ENCODE measurements around the gene CAMTA1.
"Not testable (repeated sequence)": the region's sequence is repeated elsewhere in the genome, so short reads cannot be mapped to it uniquely, and the experiment has no call there.

CAMTA1 gene, protein sequence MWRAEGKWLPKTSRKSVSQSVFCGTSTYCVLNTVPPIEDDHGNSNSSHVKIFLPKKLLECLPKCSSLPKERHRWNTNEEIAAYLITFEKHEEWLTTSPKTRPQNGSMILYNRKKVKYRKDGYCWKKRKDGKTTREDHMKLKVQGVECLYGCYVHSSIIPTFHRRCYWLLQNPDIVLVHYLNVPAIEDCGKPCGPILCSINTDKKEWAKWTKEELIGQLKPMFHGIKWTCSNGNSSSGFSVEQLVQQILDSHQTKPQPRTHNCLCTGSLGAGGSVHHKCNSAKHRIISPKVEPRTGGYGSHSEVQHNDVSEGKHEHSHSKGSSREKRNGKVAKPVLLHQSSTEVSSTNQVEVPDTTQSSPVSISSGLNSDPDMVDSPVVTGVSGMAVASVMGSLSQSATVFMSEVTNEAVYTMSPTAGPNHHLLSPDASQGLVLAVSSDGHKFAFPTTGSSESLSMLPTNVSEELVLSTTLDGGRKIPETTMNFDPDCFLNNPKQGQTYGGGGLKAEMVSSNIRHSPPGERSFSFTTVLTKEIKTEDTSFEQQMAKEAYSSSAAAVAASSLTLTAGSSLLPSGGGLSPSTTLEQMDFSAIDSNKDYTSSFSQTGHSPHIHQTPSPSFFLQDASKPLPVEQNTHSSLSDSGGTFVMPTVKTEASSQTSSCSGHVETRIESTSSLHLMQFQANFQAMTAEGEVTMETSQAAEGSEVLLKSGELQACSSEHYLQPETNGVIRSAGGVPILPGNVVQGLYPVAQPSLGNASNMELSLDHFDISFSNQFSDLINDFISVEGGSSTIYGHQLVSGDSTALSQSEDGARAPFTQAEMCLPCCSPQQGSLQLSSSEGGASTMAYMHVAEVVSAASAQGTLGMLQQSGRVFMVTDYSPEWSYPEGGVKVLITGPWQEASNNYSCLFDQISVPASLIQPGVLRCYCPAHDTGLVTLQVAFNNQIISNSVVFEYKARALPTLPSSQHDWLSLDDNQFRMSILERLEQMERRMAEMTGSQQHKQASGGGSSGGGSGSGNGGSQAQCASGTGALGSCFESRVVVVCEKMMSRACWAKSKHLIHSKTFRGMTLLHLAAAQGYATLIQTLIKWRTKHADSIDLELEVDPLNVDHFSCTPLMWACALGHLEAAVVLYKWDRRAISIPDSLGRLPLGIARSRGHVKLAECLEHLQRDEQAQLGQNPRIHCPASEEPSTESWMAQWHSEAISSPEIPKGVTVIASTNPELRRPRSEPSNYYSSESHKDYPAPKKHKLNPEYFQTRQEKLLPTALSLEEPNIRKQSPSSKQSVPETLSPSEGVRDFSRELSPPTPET (N-terminal part only)

DNA sequence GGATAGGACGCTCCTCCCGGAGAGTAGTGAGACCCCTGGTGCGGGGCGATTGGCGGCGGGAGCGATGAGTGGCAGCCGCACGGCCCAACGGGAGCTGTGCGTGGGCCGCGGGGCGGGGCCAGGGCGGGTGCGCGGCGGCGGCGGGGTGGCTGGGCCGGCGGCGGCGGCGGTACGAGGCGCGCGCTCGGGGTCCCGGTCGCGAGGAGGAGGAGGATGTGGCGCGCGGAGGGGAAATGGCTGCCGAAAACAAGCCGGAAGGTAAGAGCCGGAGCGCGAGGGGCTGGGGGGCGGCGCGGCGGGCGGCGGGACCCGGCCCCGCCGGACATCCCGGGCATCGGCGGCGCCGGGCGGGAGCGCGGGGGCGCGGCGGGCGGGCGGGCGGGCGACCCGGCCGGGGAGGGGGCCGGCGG, at the start of gene CAMTA1:
Gene CAMTA1 (plus strand): TSS at position 137 of the 410 bp plus-strand sequence. CDS start 77 bp downstream, at position 214.
- Histone ChIP-seq H4K20me1 (ENCODE audit: low read depth, low read length) (peaks cover 12% of the 10 kb centered on the region), H3K27me3 (ENCODE audit: low read length) (no peaks in the 10 kb centered on the region), H3K9me2 (replicated peaks; ENCODE audit: insufficient read depth, low read length) (no peaks in the 10 kb centered on the region), H3K4me3 (ENCODE audit: insufficient read depth, low read length, poor library complexity, severe bottlenecking) (peak within 1 kb of the TSS; percentile 90), H3K36me3 (ENCODE audit: low read length) (no peaks in the 10 kb centered on the region), H2AFZ (ENCODE audit: low read depth, low read length, severe bottlenecking) (peak within 1 kb of the TSS; percentile 100), H3K9ac (ENCODE audit: low read length) (peak within 1 kb of the TSS; percentile 97), H3F3A (ENCODE audit: insufficient read depth) (0 out of 2 replicates have a peak, but pooled peaks cover 5% of the 10 kb centered on the region), H3K4me2 (ENCODE audit: low read depth, low read length, poor library complexity, severe bottlenecking) (peak within 1 kb of the TSS; percentile 92), H3K27ac (ENCODE audit: low read depth, low read length) (peak within 1 kb of the TSS; percentile 56), H3K79me2 (ENCODE audit: insufficient read depth, low read length) (peaks cover 45% of the 10 kb centered on the region), H3K9me3 (ENCODE audit: insufficient read depth, low read length) (no peaks in the 10 kb centered on the region)
- TF ChIP-seq, protein P1, sequence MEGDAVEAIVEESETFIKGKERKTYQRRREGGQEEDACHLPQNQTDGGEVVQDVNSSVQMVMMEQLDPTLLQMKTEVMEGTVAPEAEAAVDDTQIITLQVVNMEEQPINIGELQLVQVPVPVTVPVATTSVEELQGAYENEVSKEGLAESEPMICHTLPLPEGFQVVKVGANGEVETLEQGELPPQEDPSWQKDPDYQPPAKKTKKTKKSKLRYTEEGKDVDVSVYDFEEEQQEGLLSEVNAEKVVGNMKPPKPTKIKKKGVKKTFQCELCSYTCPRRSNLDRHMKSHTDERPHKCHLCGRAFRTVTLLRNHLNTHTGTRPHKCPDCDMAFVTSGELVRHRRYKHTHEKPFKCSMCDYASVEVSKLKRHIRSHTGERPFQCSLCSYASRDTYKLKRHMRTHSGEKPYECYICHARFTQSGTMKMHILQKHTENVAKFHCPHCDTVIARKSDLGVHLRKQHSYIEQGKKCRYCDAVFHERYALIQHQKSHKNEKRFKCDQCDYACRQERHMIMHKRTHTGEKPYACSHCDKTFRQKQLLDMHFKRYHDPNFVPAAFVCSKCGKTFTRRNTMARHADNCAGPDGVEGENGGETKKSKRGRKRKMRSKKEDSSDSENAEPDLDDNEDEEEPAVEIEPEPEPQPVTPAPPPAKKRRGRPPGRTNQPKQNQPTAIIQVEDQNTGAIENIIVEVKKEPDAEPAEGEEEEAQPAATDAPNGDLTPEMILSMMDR (IDR thresholded peaks at IDR 0.05; ENCODE audit: insufficient read depth, low read length, poor library complexity, severe bottlenecking): no peak
- no peak for TF ChIP-seq EZH2phosphoT487 (conservative IDR thresholded peaks at IDR 0.05; ENCODE audit: low read length)

DNA sequence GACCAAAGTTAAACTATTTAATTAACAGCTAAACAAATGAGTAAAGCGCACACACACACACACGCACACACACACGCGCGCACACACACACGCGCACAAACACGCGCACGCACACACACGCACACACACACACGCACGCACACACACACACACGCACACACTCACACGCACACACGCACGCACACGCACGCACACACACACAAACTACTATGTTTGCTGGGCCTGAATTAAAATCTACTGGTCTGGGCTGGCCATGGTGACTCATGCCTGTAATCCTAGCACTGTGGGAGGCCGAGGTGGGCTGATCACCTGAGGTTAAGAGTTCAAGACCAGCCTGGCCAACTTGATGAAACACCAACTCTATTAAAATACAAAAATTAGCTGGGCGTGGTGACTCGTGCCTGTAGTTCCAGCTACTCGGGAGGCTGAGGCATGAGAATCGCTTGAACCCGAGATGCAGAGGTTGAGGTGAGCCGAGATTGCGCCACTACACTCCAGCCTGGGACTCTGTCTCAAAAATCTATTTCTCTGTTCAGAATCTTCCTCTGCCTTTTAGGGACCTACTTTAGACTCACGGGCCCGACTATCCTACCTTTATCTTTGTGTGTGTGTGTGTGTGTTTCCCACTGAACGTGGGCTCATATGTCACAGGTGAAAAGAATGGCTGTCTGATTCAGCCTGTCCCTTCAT, 46.1 kb upstream of the CAMTA1 start:
- no peak overlapping the region for H3K4me2 ChIP-seq (ENCODE audit: low read depth, low read length, poor library complexity, severe bottlenecking)

DNA sequence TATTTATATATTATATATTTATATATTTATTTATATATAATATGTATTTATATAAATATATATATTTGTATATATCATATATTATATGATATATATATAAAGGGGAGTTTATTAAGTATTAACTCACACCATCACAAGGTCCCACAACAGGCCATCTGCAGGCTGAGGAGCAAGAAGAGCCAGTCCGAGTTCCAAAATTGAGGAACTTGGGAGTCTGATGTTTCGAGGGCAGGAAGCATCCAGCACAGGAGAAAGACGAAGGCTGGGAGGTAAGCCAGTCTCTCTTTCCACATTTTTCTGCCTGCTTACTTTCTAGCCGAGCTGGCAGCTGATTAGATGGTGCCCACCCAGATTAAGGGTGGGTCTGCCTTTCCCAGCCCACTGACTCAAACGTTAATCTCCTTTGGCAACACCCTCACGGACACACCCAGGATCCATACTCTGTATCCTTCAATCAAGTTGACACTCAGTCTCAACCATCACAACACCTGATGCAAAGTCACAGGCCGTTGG, 42.5 kb upstream of the CAMTA1 start:
- H3K36me3 ChIP-seq (ENCODE audit: low read length); H3K79me2 ChIP-seq (ENCODE audit: insufficient read depth, low read length); H3K9me2 ChIP-seq (replicated peaks; ENCODE audit: insufficient read depth, low read length); H3K4me2 ChIP-seq (ENCODE audit: low read depth, low read length, poor library complexity, severe bottlenecking); H3F3A ChIP-seq (ENCODE audit: insufficient read depth); H3K9ac ChIP-seq (ENCODE audit: low read length); H3K27me3 ChIP-seq (ENCODE audit: low read length); H3K27ac ChIP-seq (ENCODE audit: low read depth, low read length); H4K20me1 ChIP-seq (ENCODE audit: low read depth, low read length); H2AFZ ChIP-seq (ENCODE audit: low read depth, low read length, severe bottlenecking); H3K9me3 ChIP-seq (ENCODE audit: insufficient read depth, low read length); H3K4me3 ChIP-seq (ENCODE audit: insufficient read depth, low read length, poor library complexity, severe bottlenecking): not testable (repeated sequence)

More for the DNA sequence above, 46.1 kb upstream of the CAMTA1 start:
- Histone ChIP-seq H3K9me2 (replicated peaks; ENCODE audit: insufficient read depth, low read length) (no peaks in the 10 kb centered on the region), H3K79me2 (ENCODE audit: insufficient read depth, low read length) (no peaks in the 10 kb centered on the region), H3K27me3 (ENCODE audit: low read length) (no peaks in the 10 kb centered on the region), H3K9ac (ENCODE audit: low read length) (no peak overlapping the region), H3K27ac (ENCODE audit: low read depth, low read length) (no peak overlapping the region), H4K20me1 (ENCODE audit: low read depth, low read length) (no peaks in the 10 kb centered on the region), H3K9me3 (ENCODE audit: insufficient read depth, low read length) (no peaks in the 10 kb centered on the region), H3K4me3 (ENCODE audit: insufficient read depth, low read length, poor library complexity, severe bottlenecking) (no peak overlapping the region), H3K36me3 (ENCODE audit: low read length) (no peaks in the 10 kb centered on the region), H3F3A (ENCODE audit: insufficient read depth) (no peaks in the 10 kb centered on the region), H2AFZ (ENCODE audit: low read depth, low read length, severe bottlenecking) (no peak overlapping the region)
- TF ChIP-seq EZH2phosphoT487 (conservative IDR thresholded peaks at IDR 0.05; ENCODE audit: low read length): no peak
- TF ChIP-seq, protein P1 (IDR thresholded peaks at IDR 0.05; ENCODE audit: insufficient read depth, low read length, poor library complexity, severe bottlenecking): no peak

Data from SU-DHL-6 (cell line).